Sigmoid colon (tissue), 3 donors: ENCODE measurements around the gene AKR1C2.

Source experiments
- CTCF ChIP-seq, 4 experiments: fragments of 450-650 bp in 3 of 4; fragments of 200-600 bp in 1 of 4; IDR thresholded peaks; one replicate each; pipeline ENCODE4 v1.5.1; 2016 to 2019; ENCODE audit warnings: antibody characterized with exemption in 4 of 4, mild to moderate bottlenecking in 3 of 4, moderate library complexity in 2 of 4
- POLR2A ChIP-seq, 2 donors: fragments of 450-650 bp; IDR thresholded peaks; one replicate each; pipeline ENCODE4 v1.6.1; 2016; ENCODE audit warnings: antibody characterized with exemption in 2 of 2, mild to moderate bottlenecking in 2 of 2, moderate library complexity in 2 of 2

- TF ChIP-seq CTCF (IDR thresholded peaks at IDR 0.05) (no peak), POLR2A (IDR thresholded peaks at IDR 0.05) (no peak)
These were observed 59.8 kb downstream of the AKR1C2 start for GRCh38 chr10:4943821-4944220.
